CD4-positive, CD25-positive, alpha-beta regulatory T cell (primary cell): Measurements from ENCODE around the gene CCDC154. TPM values are rescaled to one million over a fixed set of nuclear protein-coding genes. Genes with fewer than 3 reads are reported as not detected.

Experiments used
- ATAC-seq, 2 donors: fragments of 150-1000 bp; cut with Tn5 transposase; one replicate each; pipeline ENCODE4 v1.10.0; 2021; ENCODE audit warnings: low read depth in 2 of 2, moderate number of reproducible peaks in 2 of 2, moderate library complexity in 1 of 2
- DNase-seq, 3 donors: peaks; one replicate each; pipeline versions ENCODE4 v3.0.0 to v3.0.0-alpha.2; 2012 to 2022; ENCODE audit warnings: mixed read lengths in 1 of 3
- H3K27ac ChIP-seq: one replicate; pipeline ENCODE4 v1.7.0; 2013; ENCODE audit warnings: mild to moderate bottlenecking, low read length; ENCODE audit not compliant: insufficient read depth, poor library complexity, severe bottlenecking
- H3K27me3 ChIP-seq: one replicate; pipeline ENCODE4 v1.7.0; 2013; ENCODE audit warnings: low read length; ENCODE audit not compliant: control insufficient read depth, insufficient read depth
- H3K36me3 ChIP-seq: one replicate; pipeline ENCODE4 v1.7.0; 2013; ENCODE audit warnings: mild to moderate bottlenecking, low read length, moderate library complexity; ENCODE audit not compliant: control insufficient read depth, insufficient read depth
- H3K4me1 ChIP-seq: 2 replicates; pipeline ENCODE4 v1.7.0; 2013; ENCODE audit warnings: mild to moderate bottlenecking, low read length; ENCODE audit not compliant: insufficient read depth, control insufficient read depth, poor library complexity, severe bottlenecking
- H3K4me3 ChIP-seq: one replicate; pipeline ENCODE4 v1.7.0; 2013; ENCODE audit warnings: low read depth, mild to moderate bottlenecking, low read length, moderate library complexity
- H3K9me3 ChIP-seq, 2 experiments: 1 replicate in 1 of 2; 2 replicates in 1 of 2; pipeline ENCODE4 v1.7.0; 2013; ENCODE audit warnings: low read length in 2 of 2, mild to moderate bottlenecking in 1 of 2, moderate library complexity in 1 of 2; ENCODE audit not compliant: control insufficient read depth in 2 of 2
- H3K27ac Mint-ChIP-seq, 3 donors: one replicate each; pipeline ENCODE4 v1.8.0; 2020 to 2022; ENCODE audit warnings: mild to moderate bottlenecking in 3 of 3, mixed read lengths in 3 of 3, moderate library complexity in 2 of 3
- H3K27me3 Mint-ChIP-seq: one replicate; pipeline ENCODE4 v1.8.0; 2022; ENCODE audit warnings: mild to moderate bottlenecking, mixed read lengths
- H3K36me3 Mint-ChIP-seq: one replicate; pipeline ENCODE4 v1.8.0; 2020; ENCODE audit warnings: mixed read lengths
- H3K4me1 Mint-ChIP-seq, 4 donors: one replicate each; pipeline ENCODE4 v1.8.0; 2020 to 2022; ENCODE audit warnings: mixed read lengths in 4 of 4, mild to moderate bottlenecking in 1 of 4
- H3K4me3 Mint-ChIP-seq, 4 donors: one replicate each; pipeline ENCODE4 v1.8.0; 2020 to 2022; ENCODE audit warnings: mild to moderate bottlenecking in 4 of 4, mixed read lengths in 4 of 4, moderate library complexity in 3 of 4
- H3K9me3 Mint-ChIP-seq, 7 donors: one replicate each; pipeline ENCODE4 v1.8.0; 2020 to 2022; ENCODE audit warnings: mixed read lengths in 7 of 7, mild to moderate bottlenecking in 3 of 7, moderate library complexity in 2 of 7
- polyA plus RNA-seq, 4 donors: library from polyadenylated mRNA; unstranded; fragments of 300-500 nt; fragmentation: Illumina TruSeq; gene quantifications; one replicate each; pipeline ENCODE4 v1.2.3, GENCODE V29; 2021
- total RNA-seq: library from RNA; stranded (reverse); gene quantifications from one replicate; pipeline ENCODE4 v1.2.3, GENCODE V29; 2022

CCDC154 gene
- total and polyA plus RNA-seq, 5 donors from 2014 or later, result 2.6 TPM; not detected in 4

GRCh38 chr16:1401061-1401757, 43.1 kb downstream of the CCDC154 start:
- Histone ChIP-seq H3K27me3 (no peaks in the 10 kb centered on the region), H3K4me3 (no peak overlapping the region), H3K4me1 (no peaks in the 10 kb centered on the region), H3K27ac (no peak overlapping the region), H3K9me3 (no peaks in the 10 kb centered on the region), H3K36me3 (peaks cover 60% of the 10 kb centered on the region)
- Mint-ChIP-seq H3K27ac (no peak overlapping the region), H3K9me3 (peaks cover 0 to 1% (median 0%) of the 10 kb centered on the region in 7 donors), H3K4me1 (peaks cover 0 to 17% (median 4%) of the 10 kb centered on the region in 4 donors), H3K36me3 (peaks cover 18% of the 10 kb centered on the region), H3K4me3 (no peak overlapping the region), H3K27me3 (no peaks in the 10 kb centered on the region)
- DNase-seq (no peak), ATAC-seq (no peak)

GRCh38 chr16:1398826-1399581, 45.4 kb downstream of the CCDC154 start:
- Mint-ChIP-seq H3K27me3 (no peaks in the 10 kb centered on the region), H3K4me1 (peaks cover 0 to 7% (median 2%) of the 10 kb centered on the region in 4 donors), H3K4me3 (peak overlapping the region in 2 of 4 donors; percentile 9 to 50), H3K27ac (no peak overlapping the region), H3K36me3 (peaks cover 18% of the 10 kb centered on the region), H3K9me3 (peaks cover 0 to 1% (median 0%) of the 10 kb centered on the region in 7 donors)
- Histone ChIP-seq H3K36me3 (peaks cover 62% of the 10 kb centered on the region), H3K4me3 (no peak overlapping the region), H3K4me1 (no peaks in the 10 kb centered on the region), H3K27me3 (no peaks in the 10 kb centered on the region), H3K27ac (no peak overlapping the region), H3K9me3 (no peaks in the 10 kb centered on the region)
- ATAC-seq, result no peak
- DNase-seq, result no peak

GRCh38 chr16:1398351-1398750, 46.0 kb downstream of the CCDC154 start:
- Histone ChIP-seq H3K4me1 (no peaks in the 10 kb centered on the region), H3K4me3 (no peak overlapping the region), H3K27me3 (no peaks in the 10 kb centered on the region), H3K27ac (no peak overlapping the region), H3K36me3 (peaks cover 63% of the 10 kb centered on the region), H3K9me3 (no peaks in the 10 kb centered on the region)
- ATAC-seq (no peak), DNase-seq (no peak)
- Mint-ChIP-seq H3K27me3 (no peaks in the 10 kb centered on the region), H3K36me3 (peaks cover 18% of the 10 kb centered on the region), H3K9me3 (peaks cover 0 to 1% (median 0%) of the 10 kb centered on the region in 7 donors), H3K27ac (peak overlapping the region in 1 of 3 donors; percentile 63), H3K4me3 (no peak overlapping the region), H3K4me1 (peaks cover 0 to 7% (median 2%) of the 10 kb centered on the region in 4 donors)

GRCh38 chr16:1397779-1398178, 46.6 kb downstream of the CCDC154 start:
- Histone ChIP-seq H3K27me3 (no peaks in the 10 kb centered on the region), H3K36me3 (peaks cover 64% of the 10 kb centered on the region), H3K4me3 (no peak overlapping the region), H3K9me3 (no peaks in the 10 kb centered on the region), H3K4me1 (no peaks in the 10 kb centered on the region), H3K27ac (no peak overlapping the region)
- H3K4me3 Mint-ChIP-seq, result no peak overlapping the region
- peaks cover 0 to 1% (median 0%) of the 10 kb centered on the region in 7 donors for H3K9me3 Mint-ChIP-seq
- ATAC-seq (no peak), DNase-seq (no peak)
- H3K36me3 Mint-ChIP-seq, result peaks cover 18% of the 10 kb centered on the region
- no peaks in the 10 kb centered on the region for H3K27me3 Mint-ChIP-seq
- H3K4me1 Mint-ChIP-seq, result peaks cover 0 to 7% (median 2%) of the 10 kb centered on the region in 4 donors
- H3K27ac Mint-ChIP-seq, result no peak overlapping the region

- peaks cover 0 to 5% (median 0%) of the 10 kb centered on the region in 4 donors for H3K4me1 Mint-ChIP-seq
- Histone ChIP-seq H3K9me3 (no peaks in the 10 kb centered on the region), H3K27ac (no peak overlapping the region), H3K4me1 (no peaks in the 10 kb centered on the region), H3K27me3 (no peaks in the 10 kb centered on the region), H3K36me3 (peaks cover 57% of the 10 kb centered on the region), H3K4me3 (no peak overlapping the region)
- no peak overlapping the region for H3K4me3 Mint-ChIP-seq
- peaks cover 14% of the 10 kb centered on the region for H3K36me3 Mint-ChIP-seq
- H3K9me3 Mint-ChIP-seq, result peaks cover 0 to 1% (median 0%) of the 10 kb centered on the region in 7 donors
- no peaks in the 10 kb centered on the region for H3K27me3 Mint-ChIP-seq
- H3K27ac Mint-ChIP-seq, result no peak overlapping the region
- no peak for ATAC-seq
- DNase-seq, result no peak
Observed at GRCh38 chr16:1395444-1396031, 48.8 kb downstream of the CCDC154 start.

GRCh38 chr16:1394367-1394951, 49.9 kb downstream of the CCDC154 start:
- no peak for DNase-seq
- H3K9me3 Mint-ChIP-seq, result peaks cover 0 to 1% (median 0%) of the 10 kb centered on the region in 7 donors

GRCh38 chr16:1393613-1394176, 50.7 kb downstream of the CCDC154 start:
- Mint-ChIP-seq H3K9me3 (peaks cover 0 to 1% (median 0%) of the 10 kb centered on the region in 7 donors), H3K36me3 (peaks cover 16% of the 10 kb centered on the region), H3K27ac (no peak overlapping the region), H3K4me3 (no peak overlapping the region), H3K27me3 (no peaks in the 10 kb centered on the region), H3K4me1 (peaks cover 0 to 5% (median 0%) of the 10 kb centered on the region in 4 donors)
- H3K4me3 ChIP-seq, result no peak overlapping the region
- H3K9me3 ChIP-seq, result no peaks in the 10 kb centered on the region
- no peak for DNase-seq
- no peaks in the 10 kb centered on the region for H3K27me3 ChIP-seq
- no peaks in the 10 kb centered on the region for H3K4me1 ChIP-seq
- H3K36me3 ChIP-seq, result peaks cover 57% of the 10 kb centered on the region
- ATAC-seq, result no peak
- H3K27ac ChIP-seq, result no peak overlapping the region

More at GRCh38 chr16:1394367-1394951, 49.9 kb downstream of the CCDC154 start:
- Mint-ChIP-seq H3K4me1 (peaks cover 0 to 5% (median 0%) of the 10 kb centered on the region in 4 donors), H3K27ac (no peak overlapping the region), H3K36me3 (peaks cover 16% of the 10 kb centered on the region), H3K4me3 (no peak overlapping the region), H3K27me3 (no peaks in the 10 kb centered on the region)
- ATAC-seq, result no peak
- Histone ChIP-seq H3K27me3 (no peaks in the 10 kb centered on the region), H3K36me3 (peaks cover 59% of the 10 kb centered on the region), H3K4me1 (no peaks in the 10 kb centered on the region), H3K27ac (no peak overlapping the region), H3K9me3 (no peaks in the 10 kb centered on the region), H3K4me3 (no peak overlapping the region)
